DND-41 (cell line): Measurements from ENCODE around the gene NOPCHAP1.

Experiments
- ATAC-seq: fragments of 200-7000 bp; cut with Tn5 transposase; 3 replicates; pipeline ENCODE4 v1.9.1; 2021; ENCODE audit warnings: low read depth; ENCODE audit not compliant: insufficient read depth
- DNase-seq: peaks from one replicate; pipeline ENCODE4 v3.0.0-alpha.2; 2020
- H2AFZ ChIP-seq: 2 replicates; pipeline ENCODE4 v1.6.0; 2012; ENCODE audit warnings: low read depth, low read length
- H3K27ac ChIP-seq: 2 replicates; pipeline ENCODE4 v1.5.1; 2012; ENCODE audit warnings: low read length, inconsistent platforms
- H3K27me3 ChIP-seq: fragments of 200-600 bp; sonication (generic); 2 replicates; pipeline ENCODE4 v1.6.0; 2012; ENCODE audit warnings: low read length, mild to moderate bottlenecking, inconsistent platforms; ENCODE audit not compliant: insufficient read depth, poor library complexity
- H3K36me3 ChIP-seq: 2 replicates; pipeline ENCODE4 v1.5.1; 2012; ENCODE audit warnings: low read length, inconsistent platforms; ENCODE audit not compliant: insufficient read depth
- H3K4me1 ChIP-seq: 2 replicates; pipeline ENCODE4 v1.5.1; 2012; ENCODE audit warnings: mild to moderate bottlenecking, low read length; ENCODE audit not compliant: insufficient read depth
- H3K4me2 ChIP-seq: 2 replicates; pipeline ENCODE4 v1.6.0; 2012; ENCODE audit warnings: mild to moderate bottlenecking, moderate library complexity, low read length, inconsistent platforms; ENCODE audit not compliant: insufficient read depth
- H3K4me3 ChIP-seq, 2 experiments: fragments of 200-600 bp in 1 of 2; shearing (Covaris generic) in 1 of 2; 2 replicates each; pipeline ENCODE4 v1.5.1; 2012 to 2016; ENCODE audit warnings: inconsistent platforms in 2 of 2, low read length in 2 of 2, mild to moderate bottlenecking in 2 of 2, low read depth in 1 of 2, moderate library complexity in 1 of 2
- H3K79me2 ChIP-seq: 2 replicates; pipeline ENCODE4 v1.6.0; 2012; ENCODE audit warnings: low read length, inconsistent platforms; ENCODE audit not compliant: insufficient read depth
- H3K9ac ChIP-seq: 2 replicates; pipeline ENCODE4 v1.6.0; 2012; ENCODE audit warnings: low read depth, mild to moderate bottlenecking, inconsistent platforms, low read length, moderate library complexity
- H3K9me3 ChIP-seq: 2 replicates; pipeline ENCODE4 v1.5.1; 2012; ENCODE audit warnings: low read length, moderate library complexity, mild to moderate bottlenecking, inconsistent platforms; ENCODE audit not compliant: insufficient read depth, severe bottlenecking
- H4K20me1 ChIP-seq: 2 replicates; pipeline ENCODE4 v1.6.0; 2012; ENCODE audit warnings: low read length; ENCODE audit not compliant: insufficient read depth
- EZH2 ChIP-seq: IDR thresholded peaks from 3 replicates; pipeline ENCODE4 v1.6.1; 2012; ENCODE audit warnings: borderline replicate concordance, low read depth, mild to moderate bottlenecking, moderate library complexity, low read length, inconsistent platforms; ENCODE audit not compliant: severe bottlenecking
- TF ChIP-seq, protein P1 (sequence below): IDR thresholded peaks from 2 replicates; pipeline ENCODE4 v1.5.1; 2012; ENCODE audit warnings: borderline replicate concordance, low read length, moderate library complexity, mild to moderate bottlenecking; ENCODE audit not compliant: poor library complexity, severe bottlenecking; ENCODE audit errors: extremely low read depth

NOPCHAP1 gene

DNA sequence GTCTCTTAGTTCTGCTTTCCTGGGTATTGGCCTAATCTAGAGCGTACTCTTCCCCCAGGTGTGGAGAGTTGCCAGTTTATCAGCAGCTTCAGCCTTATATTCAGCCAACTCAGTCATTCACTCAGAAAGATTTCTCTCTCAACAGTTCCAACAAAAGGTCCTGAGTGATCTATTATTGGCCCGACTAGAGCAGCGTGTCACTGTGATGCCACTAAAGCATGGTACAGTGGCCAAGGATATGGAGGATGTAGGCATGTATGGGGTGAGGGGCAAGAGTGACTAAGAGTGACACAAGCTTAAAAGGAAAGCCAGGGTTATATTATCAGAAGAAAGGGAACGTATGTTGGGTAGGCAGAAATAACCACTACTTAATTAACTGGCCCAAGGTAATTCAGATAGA lies 4.8 kb downstream of the NOPCHAP1 start:
- Histone ChIP-seq H3K4me3 (no peak overlapping the region), H3K4me2 (no peak overlapping the region), H3K4me1 (peaks cover 18% of the 10 kb centered on the region), H4K20me1 (no peaks in the 10 kb centered on the region), H3K9me3 (no peaks in the 10 kb centered on the region), H2AFZ (no peak overlapping the region), H3K79me2 (peaks cover 22% of the 10 kb centered on the region), H3K27me3 (no peaks in the 10 kb centered on the region), H3K36me3 (peaks cover 66% of the 10 kb centered on the region), H3K9ac (no peak overlapping the region), H3K27ac (no peak overlapping the region)
- TF ChIP-seq, protein P1, sequence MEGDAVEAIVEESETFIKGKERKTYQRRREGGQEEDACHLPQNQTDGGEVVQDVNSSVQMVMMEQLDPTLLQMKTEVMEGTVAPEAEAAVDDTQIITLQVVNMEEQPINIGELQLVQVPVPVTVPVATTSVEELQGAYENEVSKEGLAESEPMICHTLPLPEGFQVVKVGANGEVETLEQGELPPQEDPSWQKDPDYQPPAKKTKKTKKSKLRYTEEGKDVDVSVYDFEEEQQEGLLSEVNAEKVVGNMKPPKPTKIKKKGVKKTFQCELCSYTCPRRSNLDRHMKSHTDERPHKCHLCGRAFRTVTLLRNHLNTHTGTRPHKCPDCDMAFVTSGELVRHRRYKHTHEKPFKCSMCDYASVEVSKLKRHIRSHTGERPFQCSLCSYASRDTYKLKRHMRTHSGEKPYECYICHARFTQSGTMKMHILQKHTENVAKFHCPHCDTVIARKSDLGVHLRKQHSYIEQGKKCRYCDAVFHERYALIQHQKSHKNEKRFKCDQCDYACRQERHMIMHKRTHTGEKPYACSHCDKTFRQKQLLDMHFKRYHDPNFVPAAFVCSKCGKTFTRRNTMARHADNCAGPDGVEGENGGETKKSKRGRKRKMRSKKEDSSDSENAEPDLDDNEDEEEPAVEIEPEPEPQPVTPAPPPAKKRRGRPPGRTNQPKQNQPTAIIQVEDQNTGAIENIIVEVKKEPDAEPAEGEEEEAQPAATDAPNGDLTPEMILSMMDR = no peak
- no peak for TF ChIP-seq EZH2
- DNase-seq (no peak), ATAC-seq (no peak)

DNA sequence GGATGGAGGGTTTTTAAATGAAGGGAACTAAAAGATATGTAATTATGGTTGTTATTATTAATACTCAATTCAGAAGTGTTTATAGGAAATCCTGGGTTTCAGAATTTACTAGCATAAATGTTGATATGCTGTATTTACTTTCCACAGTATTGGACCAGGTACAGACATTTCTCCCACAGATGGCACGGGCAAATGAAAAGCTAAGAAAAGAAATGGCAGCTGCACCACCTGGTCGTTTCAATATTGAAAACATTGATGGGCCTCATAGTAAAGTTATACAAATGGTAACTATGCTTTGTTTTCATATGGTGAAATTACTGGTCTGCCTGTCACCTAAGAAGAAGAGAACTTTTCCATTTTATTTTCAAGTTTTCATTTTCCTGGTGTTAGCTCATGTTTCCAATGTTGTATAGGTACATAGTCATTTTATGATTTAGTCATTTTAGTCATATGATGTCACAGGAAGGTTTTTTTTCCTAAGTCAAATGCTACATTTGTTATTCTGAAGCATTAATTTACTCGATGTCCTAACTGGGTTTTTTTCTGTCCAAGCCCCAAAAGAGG lies 5.5 kb downstream of the NOPCHAP1 start:
- Histone ChIP-seq H3K9ac (no peak overlapping the region), H3K79me2 (peaks cover 19% of the 10 kb centered on the region), H3K36me3 (peaks cover 71% of the 10 kb centered on the region), H3K9me3 (no peaks in the 10 kb centered on the region), H4K20me1 (no peaks in the 10 kb centered on the region), H3K27me3 (no peaks in the 10 kb centered on the region), H2AFZ (no peak overlapping the region), H3K4me2 (no peak overlapping the region), H3K27ac (no peak overlapping the region), H3K4me1 (peaks cover 16% of the 10 kb centered on the region), H3K4me3 (no peak overlapping the region)
- ATAC-seq = no peak
- TF ChIP-seq EZH2 = no peak
- TF ChIP-seq, protein P1 = no peak
- no peak for DNase-seq

DNA sequence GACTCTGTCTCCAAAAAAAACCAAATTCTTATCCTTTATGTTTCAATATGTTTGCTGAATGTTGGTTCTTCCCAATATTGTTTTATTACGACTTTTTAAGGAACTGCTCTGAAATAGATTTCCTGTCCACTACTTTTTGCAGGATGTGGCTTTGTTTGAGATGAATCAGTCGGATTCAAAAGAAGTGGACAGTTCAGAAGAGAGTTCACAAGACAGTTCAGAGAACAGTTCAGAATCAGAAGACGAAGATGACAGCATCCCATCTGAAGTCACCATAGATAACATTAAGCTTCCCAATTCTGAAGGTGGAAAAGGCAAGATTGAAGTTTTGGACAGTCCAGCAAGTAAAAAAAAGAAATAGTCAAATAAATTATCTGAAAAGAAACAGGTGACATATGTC lies 8.2 kb downstream of the NOPCHAP1 start:
- Histone ChIP-seq H3K9ac (no peak overlapping the region), H4K20me1 (no peaks in the 10 kb centered on the region), H3K36me3 (peaks cover 82% of the 10 kb centered on the region), H3K4me1 (no peaks in the 10 kb centered on the region; the same call in 1 of the 2 replicates), H3K4me3 (no peak overlapping the region), H3K9me3 (peaks cover 2% of the 10 kb centered on the region), H3K27ac (no peak overlapping the region), H3K27me3 (no peaks in the 10 kb centered on the region), H3K4me2 (no peak overlapping the region), H3K79me2 (peaks cover 4% of the 10 kb centered on the region; the same call in 1 of the 2 replicates), H2AFZ (no peak overlapping the region)
- TF ChIP-seq EZH2 = no peak
- TF ChIP-seq, protein P1 = no peak
- no peak for DNase-seq
- ATAC-seq = no peak
